ENCODE results near the gene CDK12. TPM values are rescaled to one million over a fixed set of nuclear protein-coding genes. Genes with fewer than 3 reads are reported as not detected.
"Not testable (repeated sequence)": the region's sequence is repeated elsewhere in the genome, so short reads cannot be mapped to it uniquely, and the experiment has no call there.

The CDK12 gene
- total RNA-seq, 1 donor from 2014 or later: 55.7 TPM

DNA sequence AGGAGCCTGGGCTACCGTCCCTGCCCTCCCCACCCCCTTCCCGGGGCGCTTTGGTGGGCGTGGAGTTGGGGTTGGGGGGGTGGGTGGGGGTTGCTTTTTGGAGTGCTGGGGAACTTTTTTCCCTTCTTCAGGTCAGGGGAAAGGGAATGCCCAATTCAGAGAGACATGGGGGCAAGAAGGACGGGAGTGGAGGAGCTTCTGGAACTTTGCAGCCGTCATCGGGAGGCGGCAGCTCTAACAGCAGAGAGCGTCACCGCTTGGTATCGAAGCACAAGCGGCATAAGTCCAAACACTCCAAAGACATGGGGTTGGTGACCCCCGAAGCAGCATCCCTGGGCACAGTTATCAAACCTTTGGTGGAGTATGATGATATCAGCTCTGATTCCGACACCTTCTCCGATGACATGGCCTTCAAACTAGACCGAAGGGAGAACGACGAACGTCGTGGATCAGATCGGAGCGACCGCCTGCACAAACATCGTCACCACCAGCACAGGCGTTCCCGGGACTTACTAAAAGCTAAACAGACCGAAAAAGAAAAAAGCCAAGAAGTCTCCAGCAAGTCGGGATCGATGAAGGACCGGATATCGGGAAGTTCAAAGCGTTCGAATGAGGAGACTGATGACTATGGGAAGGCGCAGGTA, 762 bp downstream of the CDK12 start:
- Histone ChIP-seq H3K9ac (ENCODE audit: low read length) (peak overlapping the region; percentile 96), H3K4me2 (ENCODE audit: low read length) (peak overlapping the region; percentile 94), H3K27ac (ENCODE audit: low read depth, low read length) (peak overlapping the region; percentile 96), H4K20me1 (ENCODE audit: insufficient read depth, low read length) (peaks cover 45% of the 10 kb centered on the region), H3K9me3 (ENCODE audit: insufficient read depth, low read depth, low read length) (no peaks in the 10 kb centered on the region), H3K4me1 (ENCODE audit: insufficient read depth, low read length) (peaks cover 10% of the 10 kb centered on the region), H3K79me2 (ENCODE audit: insufficient read depth, low read length) (peaks cover 58% of the 10 kb centered on the region), H2AFZ (ENCODE audit: low read depth, low read length) (peak overlapping the region; percentile 53), H3K27me3 (ENCODE audit: insufficient read depth, low read length) (no peaks in the 10 kb centered on the region), H3K4me3 (ENCODE audit: insufficient read depth, low read depth, low read length) (peak overlapping the region; percentile 91), H3K36me3 (ENCODE audit: insufficient read depth, low read length) (no peaks in the 10 kb centered on the region)
- no peak for TF ChIP-seq EZH2 (IDR thresholded peaks at IDR 0.05; ENCODE audit: insufficient read depth, low read length)
- TF ChIP-seq, protein P1, sequence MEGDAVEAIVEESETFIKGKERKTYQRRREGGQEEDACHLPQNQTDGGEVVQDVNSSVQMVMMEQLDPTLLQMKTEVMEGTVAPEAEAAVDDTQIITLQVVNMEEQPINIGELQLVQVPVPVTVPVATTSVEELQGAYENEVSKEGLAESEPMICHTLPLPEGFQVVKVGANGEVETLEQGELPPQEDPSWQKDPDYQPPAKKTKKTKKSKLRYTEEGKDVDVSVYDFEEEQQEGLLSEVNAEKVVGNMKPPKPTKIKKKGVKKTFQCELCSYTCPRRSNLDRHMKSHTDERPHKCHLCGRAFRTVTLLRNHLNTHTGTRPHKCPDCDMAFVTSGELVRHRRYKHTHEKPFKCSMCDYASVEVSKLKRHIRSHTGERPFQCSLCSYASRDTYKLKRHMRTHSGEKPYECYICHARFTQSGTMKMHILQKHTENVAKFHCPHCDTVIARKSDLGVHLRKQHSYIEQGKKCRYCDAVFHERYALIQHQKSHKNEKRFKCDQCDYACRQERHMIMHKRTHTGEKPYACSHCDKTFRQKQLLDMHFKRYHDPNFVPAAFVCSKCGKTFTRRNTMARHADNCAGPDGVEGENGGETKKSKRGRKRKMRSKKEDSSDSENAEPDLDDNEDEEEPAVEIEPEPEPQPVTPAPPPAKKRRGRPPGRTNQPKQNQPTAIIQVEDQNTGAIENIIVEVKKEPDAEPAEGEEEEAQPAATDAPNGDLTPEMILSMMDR (IDR thresholded peaks at IDR 0.05; ENCODE audit: insufficient read depth, low read depth, low read length): no peak
- DNase-seq (ENCODE audit: low read depth) (peak; percentile 35), FAIRE-seq (no peak)
- Mint-ChIP-seq H3K4me3 (ENCODE audit: unreplicated experiment) (peak overlapping the region; percentile 96), H3K27me3 (ENCODE audit: low read depth, unreplicated experiment) (no peaks in the 10 kb centered on the region), H3K27ac (ENCODE audit: unreplicated experiment) (peak overlapping the region; percentile 82), H3K4me1 (ENCODE audit: low read depth, unreplicated experiment) (no peaks in the 10 kb centered on the region), H3K9me3 (ENCODE audit: unreplicated experiment) (no peaks in the 10 kb centered on the region), H3K36me3 (ENCODE audit: low read depth, unreplicated experiment) (peaks cover 3% of the 10 kb centered on the region)

DNA sequence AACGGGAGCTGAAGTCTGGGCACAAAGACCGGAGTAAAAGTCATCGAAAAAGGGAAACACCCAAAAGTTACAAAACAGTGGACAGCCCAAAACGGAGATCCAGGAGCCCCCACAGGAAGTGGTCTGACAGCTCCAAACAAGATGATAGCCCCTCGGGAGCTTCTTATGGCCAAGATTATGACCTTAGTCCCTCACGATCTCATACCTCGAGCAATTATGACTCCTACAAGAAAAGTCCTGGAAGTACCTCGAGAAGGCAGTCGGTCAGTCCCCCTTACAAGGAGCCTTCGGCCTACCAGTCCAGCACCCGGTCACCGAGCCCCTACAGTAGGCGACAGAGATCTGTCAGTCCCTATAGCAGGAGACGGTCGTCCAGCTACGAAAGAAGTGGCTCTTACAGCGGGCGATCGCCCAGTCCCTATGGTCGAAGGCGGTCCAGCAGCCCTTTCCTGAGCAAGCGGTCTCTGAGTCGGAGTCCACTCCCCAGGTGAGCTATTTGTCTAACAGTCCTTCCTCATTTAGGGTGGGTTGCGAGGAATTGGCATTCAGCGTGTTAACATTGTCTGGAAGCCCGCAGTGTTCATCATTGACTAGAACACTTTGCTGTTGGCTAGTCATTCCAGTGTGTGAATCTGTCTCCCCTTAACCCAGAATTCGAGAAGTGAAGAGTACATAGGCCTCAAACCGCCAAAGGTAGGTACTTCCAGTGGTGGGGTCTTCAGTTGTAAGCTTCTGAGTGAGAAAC, 1.5 kb downstream of the CDK12 start:
- H3K4me1 ChIP-seq (ENCODE audit: insufficient read depth, low read length): peaks cover 10% of the 10 kb centered on the region
- Mint-ChIP-seq H3K9me3 (ENCODE audit: unreplicated experiment) (no peaks in the 10 kb centered on the region), H3K27ac (ENCODE audit: unreplicated experiment) (peak overlapping the region; percentile 82), H3K4me1 (ENCODE audit: low read depth, unreplicated experiment) (peaks cover 3% of the 10 kb centered on the region), H3K27me3 (ENCODE audit: low read depth, unreplicated experiment) (no peaks in the 10 kb centered on the region), H3K36me3 (ENCODE audit: low read depth, unreplicated experiment) (peaks cover 3% of the 10 kb centered on the region), H3K4me3 (ENCODE audit: unreplicated experiment) (peak overlapping the region; percentile 96)
- H3K27me3 ChIP-seq (ENCODE audit: insufficient read depth, low read length): no peaks in the 10 kb centered on the region
- peaks cover 65% of the 10 kb centered on the region for H3K79me2 ChIP-seq (ENCODE audit: insufficient read depth, low read length)
- TF ChIP-seq EZH2 (IDR thresholded peaks at IDR 0.05; ENCODE audit: insufficient read depth, low read length): no peak
- TF ChIP-seq, protein P1 (IDR thresholded peaks at IDR 0.05; ENCODE audit: insufficient read depth, low read depth, low read length): no peak
- H4K20me1 ChIP-seq (ENCODE audit: insufficient read depth, low read length): peaks cover 52% of the 10 kb centered on the region
- H3K36me3 ChIP-seq (ENCODE audit: insufficient read depth, low read length): no peaks in the 10 kb centered on the region
- DNase-seq (ENCODE audit: low read depth) (peak; percentile 2), FAIRE-seq (no peak)
- H3K27ac ChIP-seq (ENCODE audit: low read depth, low read length): peak overlapping the region; percentile 96
- H3K4me3 ChIP-seq (ENCODE audit: insufficient read depth, low read depth, low read length): peak overlapping the region; percentile 91
- peak overlapping the region; percentile 94 for H3K4me2 ChIP-seq (ENCODE audit: low read length)
- no peaks in the 10 kb centered on the region for H3K9me3 ChIP-seq (ENCODE audit: insufficient read depth, low read depth, low read length)
- peak overlapping the region; percentile 96 for H3K9ac ChIP-seq (ENCODE audit: low read length)
- H2AFZ ChIP-seq (ENCODE audit: low read depth, low read length): no peak overlapping the region

DNA sequence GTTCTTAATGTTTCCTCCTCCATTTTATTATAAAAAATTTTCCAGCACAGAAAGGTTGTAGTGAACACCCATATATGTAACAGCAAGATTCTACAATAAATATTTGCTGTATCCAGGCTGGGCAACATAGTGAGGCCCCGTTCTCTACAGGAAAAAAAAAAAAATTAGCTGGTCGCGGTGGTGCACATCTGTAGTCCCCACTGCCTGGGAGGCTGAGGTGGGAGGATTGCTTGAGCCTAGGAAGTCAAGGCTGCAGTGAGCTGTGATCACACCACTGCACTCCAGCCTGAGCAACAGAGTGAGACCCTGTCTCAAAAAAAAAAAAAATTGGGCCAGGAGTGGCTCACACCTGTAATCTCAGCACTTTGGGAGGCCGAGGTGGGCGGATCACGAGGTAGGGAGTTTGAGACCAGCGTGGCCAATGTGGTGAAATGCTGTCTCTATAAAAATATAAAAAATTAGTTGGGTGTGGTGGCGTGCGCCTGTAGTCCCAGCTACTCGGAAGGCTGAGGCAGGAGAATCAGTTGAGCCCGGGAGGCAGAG, 3.4 kb downstream of the CDK12 start:
- H3K27me3 Mint-ChIP-seq (ENCODE audit: low read depth, unreplicated experiment); H3K27ac ChIP-seq (ENCODE audit: low read depth, low read length); H3K4me1 Mint-ChIP-seq (ENCODE audit: low read depth, unreplicated experiment); H3K9me3 Mint-ChIP-seq (ENCODE audit: unreplicated experiment); H3K9me3 ChIP-seq (ENCODE audit: insufficient read depth, low read depth, low read length); H3K36me3 ChIP-seq (ENCODE audit: insufficient read depth, low read length); H2AFZ ChIP-seq (ENCODE audit: low read depth, low read length); H3K36me3 Mint-ChIP-seq (ENCODE audit: low read depth, unreplicated experiment); FAIRE-seq; H3K27ac Mint-ChIP-seq (ENCODE audit: unreplicated experiment); DNase-seq (ENCODE audit: low read depth); H3K27me3 ChIP-seq (ENCODE audit: insufficient read depth, low read length): not testable (repeated sequence)
- Histone ChIP-seq H3K79me2 (ENCODE audit: insufficient read depth, low read length) (peaks cover 83% of the 10 kb centered on the region), H3K9ac (ENCODE audit: low read length) (peak overlapping the region; percentile 96), H3K4me3 (ENCODE audit: insufficient read depth, low read depth, low read length) (peak overlapping the region; percentile 91), H4K20me1 (ENCODE audit: insufficient read depth, low read length) (peaks cover 65% of the 10 kb centered on the region), H3K4me1 (ENCODE audit: insufficient read depth, low read length) (peaks cover 10% of the 10 kb centered on the region), H3K4me2 (ENCODE audit: low read length) (peak overlapping the region; percentile 94)
- peak overlapping the region; percentile 96 for H3K4me3 Mint-ChIP-seq (ENCODE audit: unreplicated experiment)

DNA sequence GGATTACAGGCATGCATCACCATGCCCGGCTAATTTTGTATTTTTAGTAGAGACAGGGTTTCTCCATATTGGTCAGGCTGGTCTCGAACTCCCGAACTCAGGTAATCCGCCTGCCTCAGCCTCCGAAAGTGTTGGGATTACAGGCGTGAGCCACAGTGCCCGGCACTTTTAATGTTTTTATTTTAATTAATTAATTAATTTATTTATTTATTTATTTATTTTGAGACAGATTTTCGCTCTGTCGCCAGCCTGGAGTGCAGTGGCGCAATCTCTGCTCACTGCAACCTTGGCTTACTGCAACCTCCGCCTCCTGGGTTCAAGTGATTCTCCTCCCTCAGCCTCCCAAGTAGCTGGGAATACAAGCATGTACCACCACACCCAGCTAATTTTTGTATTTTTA, 7.3 kb downstream of the CDK12 start:
- H3K9me3 ChIP-seq (ENCODE audit: insufficient read depth, low read depth, low read length); H3K4me1 Mint-ChIP-seq (ENCODE audit: low read depth, unreplicated experiment); FAIRE-seq; H3K4me3 Mint-ChIP-seq (ENCODE audit: unreplicated experiment); H3K27ac Mint-ChIP-seq (ENCODE audit: unreplicated experiment); H2AFZ ChIP-seq (ENCODE audit: low read depth, low read length); DNase-seq (ENCODE audit: low read depth); H3K27ac ChIP-seq (ENCODE audit: low read depth, low read length); H3K4me3 ChIP-seq (ENCODE audit: insufficient read depth, low read depth, low read length); H3K27me3 ChIP-seq (ENCODE audit: insufficient read depth, low read length); H3K9me3 Mint-ChIP-seq (ENCODE audit: unreplicated experiment); H3K4me2 ChIP-seq (ENCODE audit: low read length); H3K9ac ChIP-seq (ENCODE audit: low read length); H3K27me3 Mint-ChIP-seq (ENCODE audit: low read depth, unreplicated experiment): not testable (repeated sequence)
- Histone ChIP-seq H4K20me1 (ENCODE audit: insufficient read depth, low read length) (peaks cover 64% of the 10 kb centered on the region), H3K4me1 (ENCODE audit: insufficient read depth, low read length) (peaks cover 10% of the 10 kb centered on the region), H3K36me3 (ENCODE audit: insufficient read depth, low read length) (peaks cover 18% of the 10 kb centered on the region), H3K79me2 (ENCODE audit: insufficient read depth, low read length) (peaks cover 90% of the 10 kb centered on the region)
- peaks cover 10% of the 10 kb centered on the region for H3K36me3 Mint-ChIP-seq (ENCODE audit: low read depth, unreplicated experiment)
